Activated CD4-positive, alpha-beta T cell treated with anti-CD3 and anti-CD28 coated beads, Interleukin-2, amount 50 U/mL, for 16 hours (primary cell): ENCODE results near the gene EDN3.

Experiments
- DNase-seq: peaks from one replicate; pipeline ENCODE4 v3.0.0-alpha.2; 2020

The EDN3 gene, protein sequence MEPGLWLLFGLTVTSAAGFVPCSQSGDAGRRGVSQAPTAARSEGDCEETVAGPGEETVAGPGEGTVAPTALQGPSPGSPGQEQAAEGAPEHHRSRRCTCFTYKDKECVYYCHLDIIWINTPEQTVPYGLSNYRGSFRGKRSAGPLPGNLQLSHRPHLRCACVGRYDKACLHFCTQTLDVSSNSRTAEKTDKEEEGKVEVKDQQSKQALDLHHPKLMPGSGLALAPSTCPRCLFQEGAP

DNA sequence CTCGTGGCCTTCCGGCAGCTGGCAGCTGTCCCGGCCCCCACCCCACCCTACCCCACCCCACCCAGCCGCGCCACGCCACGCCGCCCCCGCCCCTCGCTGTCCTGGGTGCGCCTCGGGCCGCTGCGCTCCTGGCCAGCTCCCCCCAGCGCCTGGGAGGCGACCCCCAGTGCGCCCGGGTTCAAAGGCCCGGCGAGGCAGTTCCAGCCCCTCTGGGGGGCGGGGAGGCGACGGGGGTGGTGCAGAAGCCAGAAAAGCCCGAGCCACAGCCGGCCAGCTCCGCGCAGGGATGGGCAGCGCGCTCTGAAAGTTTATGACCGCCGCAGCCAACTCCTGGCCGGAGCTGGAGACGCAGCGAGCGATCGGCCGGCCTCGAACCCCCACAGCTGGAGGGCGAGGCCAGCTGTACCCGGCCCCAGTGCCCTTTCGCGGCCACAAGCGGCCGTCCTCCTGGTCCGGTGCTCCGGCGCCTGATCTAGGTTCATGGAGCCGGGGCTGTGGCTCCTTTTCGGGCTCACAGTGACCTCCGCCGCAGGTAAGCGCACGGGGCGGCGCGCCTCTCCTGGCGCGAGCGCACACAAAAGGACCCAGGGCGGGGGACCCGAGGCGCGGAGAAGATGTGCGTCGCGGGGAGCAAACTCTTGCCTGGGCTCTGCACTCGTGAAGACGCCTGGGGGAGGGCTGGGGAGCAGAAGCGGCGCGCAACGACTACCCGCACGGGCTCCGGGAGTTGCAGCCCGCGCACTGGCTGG, at the start of gene EDN3:
TSS of gene EDN3 (plus strand) at position 279 of the 749 bp plus-strand sequence. CDS start at position 481, 202 bp downstream.
- no peak for DNase-seq

DNA sequence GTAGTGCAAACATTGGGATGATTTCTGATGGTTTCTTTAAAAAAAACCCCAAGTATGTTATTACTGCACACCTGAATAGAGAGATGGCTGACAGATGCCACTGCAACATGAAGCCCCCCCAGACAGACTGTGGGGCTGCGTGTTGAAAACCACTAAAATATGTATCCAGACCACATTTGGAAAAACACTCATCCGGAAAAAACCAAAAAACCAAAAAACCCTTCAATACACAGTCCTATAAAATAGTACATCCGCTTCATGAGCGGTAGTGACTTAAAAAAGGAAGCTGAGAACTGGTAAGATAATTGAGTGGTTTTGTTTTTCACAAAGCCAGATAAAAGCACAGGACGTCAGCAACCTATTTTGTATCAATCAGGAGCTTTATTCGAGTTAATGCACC, 47.1 kb upstream of the EDN3 start:
- peak; percentile 27 for DNase-seq

DNA sequence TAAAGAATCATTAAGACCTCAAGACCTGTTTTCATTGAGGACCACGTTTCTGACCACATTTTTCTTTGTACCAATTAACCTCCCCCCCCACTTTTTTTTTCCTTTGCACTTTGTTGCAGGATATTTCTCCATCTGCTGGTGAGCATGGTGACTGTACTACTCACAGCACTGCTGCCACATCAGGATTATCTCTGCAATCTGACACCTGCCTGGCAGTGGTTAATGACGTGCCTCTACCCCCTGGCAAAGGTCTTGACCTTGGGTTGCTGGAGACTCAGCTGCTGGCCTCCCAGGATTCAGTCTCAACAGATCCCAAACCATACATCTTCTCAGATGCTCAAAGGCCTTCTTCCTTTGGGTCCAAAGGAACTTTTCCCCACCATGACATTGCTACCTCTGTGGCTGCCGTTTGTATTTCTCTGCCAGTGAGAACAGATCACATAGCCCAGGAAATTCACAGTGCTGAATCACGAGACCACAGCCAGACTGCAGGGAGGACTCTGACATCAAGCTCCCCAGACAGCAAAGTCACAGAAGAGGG, 46.6 kb upstream of the EDN3 start:
- peak; percentile 39 for DNase-seq

DNA sequence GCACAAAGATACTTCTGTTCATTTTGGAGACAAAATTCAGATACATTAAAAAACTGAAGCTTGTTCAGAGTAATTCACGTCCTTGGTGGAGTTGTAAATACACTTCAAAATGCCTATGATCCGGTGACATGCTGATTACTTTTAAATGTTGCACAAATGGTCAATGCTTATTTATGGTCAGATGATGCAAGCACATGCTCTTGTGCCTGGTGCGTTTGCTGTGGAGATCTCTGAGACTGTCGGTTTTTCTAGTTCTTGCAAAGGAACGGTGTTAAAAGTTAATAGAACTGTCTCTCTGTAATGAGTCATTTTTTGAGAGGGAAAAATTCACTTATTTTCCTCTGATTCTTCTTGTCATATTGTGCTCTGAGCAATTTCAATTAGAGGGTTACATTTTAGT, 45.2 kb upstream of the EDN3 start:
- DNase-seq, result no peak

DNA sequence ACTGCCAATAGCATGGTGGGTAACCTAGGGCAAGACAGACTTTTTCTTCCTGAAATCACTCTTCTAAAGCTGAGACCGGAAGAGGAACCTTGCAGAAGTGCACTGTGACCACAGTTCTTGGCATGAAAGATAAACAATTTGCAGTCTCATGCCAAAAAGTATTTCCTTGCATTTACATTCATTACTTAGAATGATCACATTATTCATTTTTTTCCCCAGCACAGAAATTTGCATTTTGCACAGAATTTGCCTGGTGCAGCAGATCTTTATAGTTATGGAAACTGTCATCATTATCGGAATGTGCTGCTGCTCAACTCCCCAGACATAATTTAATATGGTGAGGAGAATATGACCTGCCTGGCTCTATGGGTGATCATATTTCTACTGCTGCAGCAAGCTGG, 42.2 kb upstream of the EDN3 start:
- peak; percentile 21 for DNase-seq

DNA sequence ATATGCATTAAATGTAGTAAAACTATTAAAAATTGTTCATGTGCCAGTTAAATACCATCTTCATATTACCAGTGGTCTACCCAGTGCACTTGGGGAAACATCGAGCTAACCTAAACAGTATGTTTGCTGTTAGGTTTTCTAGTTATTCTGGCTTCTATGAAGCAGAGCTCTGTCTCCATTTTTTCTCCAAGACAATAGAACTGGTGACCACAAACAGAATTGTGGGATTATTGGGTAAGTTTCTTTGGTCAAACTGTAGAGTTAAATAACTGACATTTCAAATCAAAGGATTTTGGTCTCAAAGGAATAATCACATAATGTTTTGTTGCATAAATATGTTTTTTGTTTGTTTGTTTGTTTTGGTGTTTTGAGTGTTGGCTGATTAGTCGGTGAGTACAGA, 40.5 kb upstream of the EDN3 start:
- no peak for DNase-seq

DNA sequence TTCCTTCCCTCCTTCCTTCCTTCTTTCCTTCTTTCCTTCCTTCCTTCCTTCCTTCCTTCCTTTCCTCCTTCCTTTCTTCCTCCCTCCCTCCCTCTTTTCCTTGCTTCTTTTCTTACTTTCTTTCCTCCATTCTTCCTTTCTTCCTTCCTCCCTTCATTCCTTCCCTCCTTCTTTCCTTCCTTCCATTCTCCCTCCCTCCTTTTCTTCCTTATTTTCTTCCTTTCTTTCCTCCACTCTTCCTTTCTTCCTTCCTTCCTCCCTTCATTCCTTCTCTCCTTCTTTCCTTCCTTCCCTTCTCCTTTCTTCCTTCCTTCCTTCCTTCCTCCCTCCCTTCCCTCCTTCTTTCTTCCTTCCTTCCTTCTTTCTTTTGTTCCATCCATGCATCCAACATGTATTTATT, 35.1 kb upstream of the EDN3 start:
- no peak for DNase-seq

DNA sequence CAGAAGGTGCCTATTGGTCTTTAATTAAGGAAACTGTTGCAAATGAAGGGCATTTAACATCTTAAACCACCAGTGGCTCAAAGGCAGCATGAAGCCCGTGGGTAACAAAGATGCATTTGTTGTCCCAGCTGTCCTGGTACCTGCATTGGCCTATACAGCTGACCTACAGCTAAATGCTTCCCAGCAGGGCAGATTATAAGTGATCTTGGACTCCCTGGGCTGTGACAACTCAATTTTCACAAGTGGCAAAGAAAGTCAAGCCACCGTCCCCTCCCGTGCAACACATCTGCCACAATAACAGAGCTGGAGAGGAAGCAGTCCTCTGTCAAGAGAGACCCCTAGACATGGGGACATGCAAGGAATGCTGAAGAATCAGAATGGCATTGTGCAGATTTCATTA, 31.5 kb upstream of the EDN3 start:
- DNase-seq, result no peak

DNA sequence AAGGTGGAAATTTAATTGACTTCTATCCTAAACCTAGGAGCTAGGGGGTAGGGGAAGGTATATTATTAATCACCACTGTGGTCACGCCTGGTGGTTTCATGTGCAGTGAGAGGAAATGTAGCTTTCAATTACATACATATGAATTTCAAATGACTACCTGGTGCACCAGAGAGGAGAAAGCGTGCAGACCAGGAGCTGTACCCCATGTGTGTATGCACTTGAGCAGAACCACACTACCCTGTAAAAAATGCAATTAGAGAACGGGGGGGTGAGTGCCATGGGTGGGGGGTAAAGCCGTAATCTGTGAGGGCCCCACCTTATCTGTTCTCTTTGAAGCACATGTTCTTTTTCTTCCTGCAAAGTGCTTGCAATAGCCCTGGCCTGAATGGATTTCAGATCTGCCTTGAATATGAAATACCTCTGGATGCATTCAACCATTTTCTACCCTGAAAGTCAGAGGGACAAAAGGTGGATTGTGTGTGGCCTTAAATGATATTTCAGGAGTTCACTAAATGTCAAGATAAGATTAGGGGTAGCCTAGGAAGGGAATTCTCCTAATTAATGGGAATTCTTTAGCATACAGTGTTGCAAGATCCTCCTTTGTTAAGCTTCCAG, 30.9 kb upstream of the EDN3 start:
- peak; percentile 6 for DNase-seq

DNA sequence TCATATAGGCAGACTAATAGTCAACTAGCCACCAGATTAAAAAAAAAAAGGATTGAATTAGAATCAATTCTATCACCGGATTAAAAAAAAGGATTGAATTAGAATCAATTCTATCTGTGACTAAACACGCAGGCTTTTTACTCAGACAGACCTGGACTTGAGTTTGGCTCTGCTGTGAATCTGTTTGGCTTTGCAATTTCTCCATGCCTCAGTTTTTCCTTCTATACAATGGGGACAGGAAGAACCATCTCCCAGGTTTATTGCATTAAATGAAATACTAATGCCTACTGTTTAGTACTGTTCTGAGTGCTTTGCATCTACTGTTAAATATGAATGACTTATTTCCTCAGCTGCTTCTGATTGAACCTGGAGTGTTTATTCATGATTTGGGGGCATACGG, 30.0 kb upstream of the EDN3 start:
- no peak for DNase-seq

DNA sequence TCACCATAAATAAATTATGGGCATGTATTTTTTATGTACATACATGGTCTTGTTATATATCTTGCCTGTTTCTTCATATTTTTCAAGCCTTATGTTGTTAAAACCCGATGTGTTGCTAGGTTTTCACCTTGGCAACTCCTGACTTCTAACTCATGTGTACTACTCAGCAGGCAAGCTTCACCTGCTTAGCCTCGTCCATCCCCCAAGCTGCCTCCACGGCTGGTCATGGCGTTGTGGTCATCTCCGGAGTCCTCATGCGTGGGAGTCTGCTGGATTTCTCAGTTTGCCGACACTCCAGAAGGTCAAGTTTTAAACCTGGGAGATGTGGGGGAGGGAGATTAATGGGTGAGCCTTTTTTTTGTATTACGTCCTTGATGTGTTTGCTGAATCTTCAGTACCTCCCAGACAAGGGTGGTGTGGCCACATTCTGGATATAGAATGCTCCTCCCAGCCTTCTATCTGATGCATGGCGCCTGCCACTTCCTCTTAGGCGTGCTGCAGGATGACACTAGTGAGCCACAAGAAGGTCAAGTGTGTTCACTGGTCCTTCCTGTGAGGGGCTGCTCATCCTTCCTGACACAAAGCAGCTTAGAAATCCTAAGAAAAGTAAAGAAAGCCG, 26.6 kb upstream of the EDN3 start:
- no peak for DNase-seq

DNA sequence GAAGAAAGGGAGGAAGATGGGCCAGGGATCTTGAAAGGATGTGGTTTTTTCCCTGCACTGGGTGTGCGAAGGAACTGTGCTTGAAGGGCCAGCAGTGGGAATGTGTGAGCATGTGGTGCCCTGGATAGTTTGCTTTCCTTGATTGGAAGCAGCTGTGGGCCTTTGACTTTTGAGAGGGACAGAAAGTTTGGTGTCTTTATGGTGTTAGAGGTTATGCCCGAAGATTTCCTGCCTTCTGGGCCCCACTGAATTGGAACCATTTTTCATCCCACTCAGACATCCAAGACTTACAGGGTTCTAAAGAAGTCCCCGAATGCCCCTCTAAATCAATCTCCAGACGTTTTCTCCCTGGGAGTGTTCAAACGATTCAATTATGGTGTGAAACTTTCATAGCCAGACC, 23.5 kb upstream of the EDN3 start:
- DNase-seq, result no peak

DNA sequence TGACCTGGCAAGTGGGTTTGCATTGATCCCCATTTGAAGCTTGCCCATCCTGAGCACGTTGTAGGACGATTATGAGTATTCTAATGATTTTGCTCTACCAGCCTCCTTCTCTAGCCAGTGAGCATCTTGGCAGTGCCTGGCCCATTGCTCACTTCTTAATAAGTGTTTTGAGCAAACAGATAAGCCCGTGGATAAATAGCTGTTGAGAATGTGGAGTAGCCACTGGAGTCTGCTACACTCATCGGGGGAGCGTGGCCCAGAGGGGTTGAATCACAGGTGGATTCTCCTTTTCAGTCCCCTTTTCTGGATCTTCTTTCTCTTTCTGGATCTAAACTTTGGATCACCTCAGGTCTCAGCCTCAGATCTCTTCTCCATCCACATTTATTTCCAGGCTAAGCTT, 15.9 kb upstream of the EDN3 start:
- DNase-seq, result no peak

DNA sequence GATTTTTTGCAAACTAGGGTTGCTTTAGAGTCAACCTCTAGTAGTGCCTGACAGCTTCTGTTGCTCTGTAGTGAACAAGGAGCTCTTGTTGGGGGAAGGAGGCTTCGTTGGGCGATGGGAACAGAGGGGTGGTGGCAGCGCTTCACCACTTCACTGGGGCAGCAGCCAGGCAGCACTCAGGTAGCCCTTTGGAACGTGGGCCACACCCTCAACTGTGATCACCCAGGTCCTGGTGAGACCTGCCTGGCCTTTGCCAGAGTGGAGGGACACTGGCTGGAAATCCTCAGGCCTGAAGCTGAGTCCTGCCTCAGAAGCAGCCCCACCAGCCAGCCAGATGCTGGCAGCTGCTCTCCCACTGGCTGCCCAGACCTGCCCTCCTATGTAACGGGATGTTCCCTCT, 10.4 kb upstream of the EDN3 start:
- no peak for DNase-seq

DNA sequence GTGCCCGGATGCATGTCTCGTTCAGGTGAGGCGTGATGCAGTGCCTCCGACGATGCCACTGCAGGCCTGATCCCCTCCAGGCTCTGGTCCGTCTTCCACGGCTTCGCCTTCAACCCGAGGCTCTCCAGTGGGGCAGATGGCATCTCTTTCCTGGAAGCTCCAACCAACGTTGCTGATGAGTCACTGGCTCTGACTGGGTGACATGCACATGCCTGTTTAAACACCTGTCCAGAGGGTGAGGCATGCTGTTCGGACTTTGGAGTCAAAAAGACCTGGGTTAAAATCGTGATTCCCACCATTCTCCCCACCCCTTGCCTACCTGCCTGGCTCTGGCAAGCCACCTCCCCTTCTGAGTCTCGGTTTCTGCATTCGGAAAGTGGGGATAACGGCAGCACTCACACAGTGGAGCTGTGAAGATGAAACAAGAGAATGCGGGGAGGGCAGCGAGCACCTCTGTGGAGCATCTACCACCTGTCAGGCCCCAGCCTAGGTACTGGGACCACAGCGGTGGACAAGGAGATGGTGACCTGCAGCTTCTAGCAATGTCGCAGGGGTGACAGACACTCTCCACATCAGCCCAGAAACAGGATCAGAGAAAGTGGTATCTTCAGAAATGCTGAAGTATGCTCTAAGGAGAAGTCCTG, 8.5 kb upstream of the EDN3 start:
- DNase-seq, result no peak

DNA sequence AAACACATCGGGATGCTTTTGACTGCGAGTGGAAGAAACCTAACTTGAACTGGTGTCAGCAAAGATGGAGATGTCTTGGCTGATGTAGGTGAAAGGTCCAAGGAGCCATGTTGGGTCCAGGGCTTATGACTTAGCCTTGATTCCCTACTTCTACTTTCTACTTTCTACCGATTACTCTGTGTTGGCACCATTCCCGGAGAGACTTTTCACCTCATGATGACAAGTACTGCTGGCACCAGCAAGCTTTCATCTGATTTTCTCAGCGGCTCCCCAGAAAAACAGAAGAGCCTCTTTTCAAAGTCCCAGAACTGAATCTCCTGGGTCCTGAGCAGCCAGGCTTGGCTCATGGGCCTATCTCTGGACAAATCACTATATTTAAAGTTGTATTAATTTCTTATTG, 4.9 kb upstream of the EDN3 start:
- no peak for DNase-seq

DNA sequence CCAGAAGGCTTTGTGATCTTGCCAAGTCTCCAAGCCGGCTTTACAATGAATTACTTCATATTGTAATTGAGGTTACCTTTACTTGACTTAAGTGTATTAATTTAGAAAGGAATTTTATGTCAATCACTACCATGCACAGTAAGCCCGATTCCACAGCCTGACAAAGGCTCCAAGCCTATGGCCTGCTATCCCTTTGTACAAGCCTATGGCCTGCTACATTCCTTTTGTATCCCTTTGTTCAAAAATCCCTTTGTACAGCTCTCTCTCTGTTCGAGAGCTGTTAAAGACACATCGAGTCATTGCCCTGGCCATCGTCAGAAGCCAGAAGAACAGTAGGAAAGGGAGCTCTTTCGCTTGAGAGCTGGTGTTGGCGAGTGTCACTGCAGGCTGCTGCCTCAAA, 2.7 kb upstream of the EDN3 start:
- DNase-seq, result no peak

DNA sequence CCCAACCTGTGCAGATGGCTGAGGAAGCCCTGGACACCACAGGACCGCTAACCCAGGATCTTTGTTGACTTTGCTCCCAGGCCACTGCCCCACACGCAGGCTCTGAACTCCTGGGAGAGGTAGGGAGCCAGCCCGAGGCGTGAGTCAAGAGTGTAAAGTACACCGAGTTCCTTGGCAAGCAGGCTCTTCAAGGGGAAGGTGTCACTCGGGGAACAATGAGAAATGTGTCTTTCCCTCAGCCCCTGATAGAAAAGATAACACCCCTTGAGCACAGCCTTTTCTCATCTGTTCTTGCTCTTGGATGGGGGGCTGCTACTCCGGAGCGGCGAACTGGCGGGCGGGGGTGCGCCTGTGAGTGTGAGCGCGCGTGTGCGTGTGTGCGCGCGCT, 472 bp upstream of the EDN3 start:
- no peak for DNase-seq

DNA sequence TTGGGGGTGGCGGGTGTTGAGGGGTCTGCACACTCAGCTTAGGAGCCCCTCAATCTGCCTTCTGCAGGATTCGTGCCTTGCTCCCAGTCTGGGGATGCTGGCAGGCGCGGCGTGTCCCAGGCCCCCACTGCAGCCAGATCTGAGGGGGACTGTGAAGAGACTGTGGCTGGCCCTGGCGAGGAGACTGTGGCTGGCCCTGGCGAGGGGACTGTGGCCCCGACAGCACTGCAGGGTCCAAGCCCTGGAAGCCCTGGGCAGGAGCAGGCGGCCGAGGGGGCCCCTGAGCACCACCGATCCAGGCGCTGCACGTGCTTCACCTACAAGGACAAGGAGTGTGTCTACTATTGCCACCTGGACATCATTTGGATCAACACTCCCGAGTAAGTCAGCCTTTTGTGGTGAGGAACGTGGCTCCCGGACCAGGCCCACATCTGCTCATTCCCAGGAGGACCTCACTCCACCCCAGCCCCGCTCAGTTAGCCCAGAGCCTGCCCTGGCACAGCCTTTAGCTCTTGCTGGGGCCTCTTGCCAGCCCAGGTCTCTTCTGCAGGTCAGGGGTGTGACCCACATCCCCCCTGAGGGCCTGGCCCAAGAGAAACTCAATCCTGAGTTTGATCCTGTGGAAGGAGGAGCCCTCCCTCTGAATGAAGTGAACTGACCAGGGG, 1.1 kb downstream of the EDN3 start:
- no peak for DNase-seq

DNA sequence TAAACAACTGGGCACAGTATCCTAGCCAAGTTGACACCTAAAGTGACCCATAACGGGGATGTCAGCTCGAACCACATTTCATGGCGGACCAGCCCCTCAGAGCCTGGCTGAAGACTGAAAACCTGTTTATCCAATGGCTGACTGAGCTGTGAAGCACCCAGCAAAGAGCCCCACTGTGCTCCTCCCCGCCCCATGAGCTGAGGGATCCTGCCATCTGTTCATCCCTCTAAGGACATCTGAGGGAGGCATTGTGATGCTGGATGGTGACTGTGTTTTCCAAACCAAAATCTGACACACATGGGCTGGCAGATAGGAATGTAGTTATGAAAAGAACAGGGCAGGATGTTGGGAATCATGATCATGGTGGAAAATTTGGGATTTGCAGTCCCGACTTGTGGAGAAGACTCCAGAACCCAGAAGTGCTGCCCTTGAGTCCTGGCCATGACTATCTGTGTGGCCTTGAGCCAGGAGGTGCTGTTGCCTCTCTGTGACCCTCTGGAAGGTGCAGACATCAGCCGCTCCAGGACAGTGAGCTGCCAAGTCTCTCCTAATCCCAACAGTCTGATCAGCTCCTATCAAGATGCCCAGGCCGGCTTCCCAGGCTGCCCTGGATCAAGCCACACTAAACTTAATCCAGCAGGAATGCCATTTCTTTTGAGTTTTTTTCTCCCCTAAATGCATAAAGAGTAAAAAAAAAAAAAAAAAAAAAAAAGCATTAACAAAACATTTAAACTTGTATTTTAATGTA, 5.7 kb downstream of the EDN3 start:
- DNase-seq, result no peak

DNA sequence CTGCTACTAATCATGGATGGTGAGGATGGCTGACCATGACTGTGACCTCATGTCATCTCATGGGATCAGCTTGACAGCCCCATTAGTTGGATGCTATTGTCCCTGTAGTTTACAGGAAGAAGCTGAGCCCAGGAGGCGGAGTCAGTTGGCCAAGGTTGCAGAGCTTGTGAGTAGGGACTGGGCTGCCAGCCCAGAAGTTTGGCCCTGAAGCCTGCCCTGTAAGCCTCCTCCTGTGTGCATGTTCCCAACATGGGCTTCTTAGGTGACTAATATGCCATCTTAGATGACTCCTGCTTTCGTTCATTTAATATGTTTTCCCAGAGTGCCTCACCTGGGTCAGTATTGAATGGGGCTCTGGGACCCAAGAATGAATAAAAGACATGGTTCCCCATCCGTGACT, 6.9 kb downstream of the EDN3 start:
- no peak for DNase-seq
